Heart left ventricle (tissue), 16 donors: ENCODE measurements around the gene CD63. TPM values are rescaled to one million over a fixed set of nuclear protein-coding genes. Genes with fewer than 3 reads are reported as not detected.

ENCODE experiments used
- ATAC-seq, 4 donors: fragments of 200-7000 bp; cut with Tn5 transposase; one replicate each; pipeline ENCODE4 v1.9.1; 2020 to 2022; ENCODE audit warnings: moderate library complexity in 4 of 4, mild to moderate bottlenecking in 3 of 4, moderate number of reproducible peaks in 1 of 4
- DNase-seq, 5 donors: peaks; one replicate each; pipeline ENCODE4 v3.0.0-alpha.2; 2020
- H3K27ac ChIP-seq, 12 donors: fragments of 200-600 bp; sonication (generic) in 4 of 12; one replicate each; pipeline versions ENCODE4 v1.5.0 to v1.8.0; 2016 to 2022; ENCODE audit warnings: mild to moderate bottlenecking in 2 of 12
- H3K27me3 ChIP-seq, 9 donors: fragments of 200-600 bp; sonication (generic) in 2 of 9; one replicate each; pipeline versions ENCODE4 v1.5.1 to v1.8.0; 2016 to 2022; ENCODE audit warnings: mild to moderate bottlenecking in 3 of 9
- H3K36me3 ChIP-seq, 9 donors: fragments of 200-600 bp; sonication (generic) in 2 of 9; one replicate each; pipeline versions ENCODE4 v1.5.0 to v1.8.0; 2018 to 2022; ENCODE audit warnings: mild to moderate bottlenecking in 2 of 9
- H3K4me1 ChIP-seq, 12 donors: fragments of 200-600 bp; sonication (generic) in 4 of 12; one replicate each; pipeline versions ENCODE4 v1.5.0 to v1.8.0; 2016 to 2022; ENCODE audit warnings: mild to moderate bottlenecking in 3 of 12
- H3K4me3 ChIP-seq, 12 donors: fragments of 200-600 bp; sonication (generic) in 4 of 12; one replicate each; pipeline versions ENCODE4 v1.5.0 to v1.8.0; 2017 to 2022; ENCODE audit warnings: mild to moderate bottlenecking in 9 of 12, moderate library complexity in 4 of 12
- H3K9me3 ChIP-seq, 12 donors: fragments of 200-600 bp; sonication (generic) in 4 of 12; one replicate each; pipeline versions ENCODE4 v1.5.0 to v1.8.0; 2016 to 2022; ENCODE audit warnings: mild to moderate bottlenecking in 1 of 12
- CTCF ChIP-seq, 12 donors: fragments of 200-600 bp; sonication (generic) in 4 of 12; IDR thresholded peaks; one replicate each; pipeline versions ENCODE4 v1.5.0 to v1.8.0; 2018 to 2022; ENCODE audit warnings: antibody characterized with exemption in 12 of 12, mild to moderate bottlenecking in 5 of 12
- POLR2A ChIP-seq, 2 donors: fragments of 450-650 bp; IDR thresholded peaks; one replicate each; pipeline ENCODE4 v1.6.1; 2017; ENCODE audit warnings: antibody characterized with exemption in 2 of 2, mild to moderate bottlenecking in 2 of 2, moderate library complexity in 2 of 2
- WGBS, 4 donors: extraction: QIAGEN DNeasy Blood & Tissue Kit in 2 of 4; methylation state at CpG; one replicate each; pipeline versions ENCODE4 v1.1.5 to v1.1.7; 2013 to 2018; 5-methylcytosine and 5-hydroxymethylcytosine counted together
- intact Hi-C, 10 donors: fragments of 100-400 bp; cut with DNase I; formaldehyde crosslinking; loops; one replicate each; pipeline versions ENCODE4 v1.11.1 to v1.14.2; 2022
- polyA plus RNA-seq, 2 donors: library from polyadenylated mRNA; stranded (reverse); fragments of 200-250 nt; gene quantifications; one replicate each; pipeline ENCODE4 v1.2.3, GENCODE V29; 2013
- total RNA-seq, 9 donors: library from RNA; depleted of rRNA in 2 of 9; stranded (reverse); fragments of >200 nt in 2 of 9; fragmentation: NEBNext Ultra II Directional in 3 of 9; extraction: Animal tissue kit (Norgen Biotek cat#: 25700) in 3 of 9; gene quantifications; one replicate each; pipeline versions ENCODE4 v1.1.0 to v1.2.4, GENCODE V29; 2016 to 2023
- donor health status: ischemic (EF 13 %, LVEDD 7.1; RV severe dilation, severe dysfunction).
- donor health status: healthy with polysubstance abuse.
- donor health status: DM: no; HTN: yes; CAD: no.
- donor health status: DM: no; HTN: no; CAD: no.
- donor health status: ischemic (EF 25% LVEDD 6.9; RV normal size, moderate dysfunction).
- donor health status: ischemic (EF 25% LVEDD 5.7; RV mildly dilated, moderate dysfunction).
- donor health status: healthy.
- donor health status: DM: yes; HTN: yes; CAD: no.
- donor health status: ischemic (EF 35%, LVEDD 5.7; RV mildly dilated, moderate dysfunction).
- donor health status: nonischemic (EF 11% LVEDD 7.7; RV severe dilation, severe dysfunction).
- donor health status: DM: yes; HTN: yes; CAD: no.
- donor health status: PGD.
- donor health status: ischemic (EF 29% LVEDD 5.4; RV normal size, mild dysfunction).
- donor health status: nonischemic (EF 23%, LVEDD 6.1; RV moderate dilation, normal function).

CD63 gene
- total and polyA plus RNA-seq, 11 donors, result 475 to 2,790 (median 865) TPM

GRCh38 chr12:55736780-55737580 lies 8.2 kb upstream of the CD63 start:
- intact Hi-C loops, result loop anchor here in 9 of 10 donors (2.0 to 10.0 kb wide), 10 partner anchors 60 to 375 kb away; partner anchors contain the start of genes ORMDL2 (in 1 of the 9), PA2G4 (in 1 of the 9) and SARNP (in 1 of the 9)
- peaks cover 0 to 2% (median 0%) of the 10 kb centered on the region in 9 donors for H3K36me3 ChIP-seq
- H3K9me3 ChIP-seq, result no peaks in the 10 kb centered on the region
- H3K27me3 ChIP-seq, result no peaks in the 10 kb centered on the region
- peak; percentile 61 to 83 (median 69) for DNase-seq
- TF ChIP-seq POLR2A (IDR thresholded peaks at IDR 0.05) (no peak), CTCF (IDR thresholded peaks at IDR 0.05) (peak; percentile 58 to 79 (median 69))
- 29 to 32% (median 30%) methylated on average over 6 of the region's 6 CpGs for WGBS, 4 donors
- peak overlapping the region in 6 of 12 donors; percentile 6 to 79 (median 46) for H3K27ac ChIP-seq
- H3K4me1 ChIP-seq, result peaks cover 0 to 23% (median 14%) of the 10 kb centered on the region in 12 donors
- peak; percentile 53 to 72 (median 64) for ATAC-seq
- H3K4me3 ChIP-seq, result peak overlapping the region in 1 of 12 donors; percentile 11

GRCh38 chr12:55736076-55736475 lies 7.3 kb upstream of the CD63 start:
- DNase-seq, result no peak
- no peak for ATAC-seq
- H3K27ac ChIP-seq, result peak overlapping the region in 1 of 12 donors; percentile 74
- H3K27me3 ChIP-seq, result no peaks in the 10 kb centered on the region
- peaks cover 0 to 23% (median 14%) of the 10 kb centered on the region in 12 donors for H3K4me1 ChIP-seq
- 52 to 71% (median 58%) methylated on average over 3 of the region's 3 CpGs for WGBS, 4 donors
- intact Hi-C loops, result loop anchor here in 9 of 10 donors (2.0 to 10.0 kb wide), 10 partner anchors 61 to 376 kb away; partner anchors contain the start of genes ORMDL2 (in 1 of the 9), PA2G4 (in 1 of the 9) and SARNP (in 1 of the 9)
- peaks cover 0 to 2% (median 0%) of the 10 kb centered on the region in 9 donors for H3K36me3 ChIP-seq
- TF ChIP-seq POLR2A (IDR thresholded peaks at IDR 0.05) (no peak), CTCF (IDR thresholded peaks at IDR 0.05) (no peak)
- no peak overlapping the region for H3K4me3 ChIP-seq
- no peaks in the 10 kb centered on the region for H3K9me3 ChIP-seq

GRCh38 chr12:55734595-55734994 lies 5.8 kb upstream of the CD63 start:
- no peak for TF ChIP-seq CTCF (IDR thresholded peaks at IDR 0.05)
- no peak for TF ChIP-seq POLR2A (IDR thresholded peaks at IDR 0.05)
- ATAC-seq (no peak), DNase-seq (no peak)
- intact Hi-C loops, result loop anchor here in 3 of 10 donors (10.0 kb wide), 2 partner anchors 300 to 370 kb away; partner anchors contain the start of gene PA2G4 (in 1 of the 3)
- Histone ChIP-seq H3K9me3 (no peaks in the 10 kb centered on the region), H3K27me3 (no peaks in the 10 kb centered on the region), H3K4me3 (no peak overlapping the region), H3K36me3 (peaks cover 0 to 2% (median 0%) of the 10 kb centered on the region in 9 donors), H3K4me1 (peaks cover 0 to 38% (median 25%) of the 10 kb centered on the region in 12 donors), H3K27ac (no peak overlapping the region)
- 82 to 97% (median 94%) methylated on average over 3 of the region's 3 CpGs for WGBS, 4 donors

- no peak overlapping the region for H3K27ac ChIP-seq
- H3K9me3 ChIP-seq, result no peaks in the 10 kb centered on the region
- intact Hi-C loops, result loop anchor here in 3 of 10 donors (10.0 kb wide), 2 partner anchors 301 to 371 kb away; partner anchors contain the start of gene PA2G4 (in 1 of the 3)
- H3K36me3 ChIP-seq, result peaks cover 0 to 2% (median 0%) of the 10 kb centered on the region in 9 donors
- ATAC-seq, result no peak
- 80 to 88% (median 83%) methylated on average over 2 of the region's 2 CpGs for WGBS, 4 donors
- TF ChIP-seq POLR2A (IDR thresholded peaks at IDR 0.05) (no peak), CTCF (IDR thresholded peaks at IDR 0.05) (no peak)
- H3K27me3 ChIP-seq, result no peaks in the 10 kb centered on the region
- no peak overlapping the region for H3K4me3 ChIP-seq
- H3K4me1 ChIP-seq, result peaks cover 0 to 41% (median 25%) of the 10 kb centered on the region in 12 donors
- DNase-seq, result no peak
Measured at GRCh38 chr12:55733858-55734257, 5.0 kb upstream of the CD63 start.
